Stimulated activated effector memory CD8-positive, alpha-beta T cell treated with anti-CD3 and anti-CD28 coated beads, Interleukin-12 subunit alpha, Interleukin-12 subunit beta, amount 100 ng/mL, for 72 hours (primary cell): Measurements from ENCODE around the gene TP63.
A peak's percentile ranks its signal among the peaks of the same experiment; 100 is the strongest.
"Not testable (repeated sequence)": the region's sequence is repeated elsewhere in the genome, so short reads cannot be mapped to it uniquely, and the experiment has no call there.

Experiments used
- ATAC-seq: fragments of 150-1000 bp; cut with Tn5 transposase; 2 replicates; pipeline ENCODE4 v1.10.0; 2021
- DNase-seq, 2 donors: peaks; one replicate each; pipeline ENCODE4 v3.0.0; 2021 to 2022; ENCODE audit warnings: low spot score in 2 of 2
- H3K27ac Mint-ChIP-seq: one replicate; pipeline ENCODE4 v1.8.0; 2022; ENCODE audit warnings: mild to moderate bottlenecking, mixed read lengths
- H3K36me3 Mint-ChIP-seq: one replicate; pipeline ENCODE4 v1.8.0; 2022; ENCODE audit warnings: mild to moderate bottlenecking, mixed read lengths
- H3K4me1 Mint-ChIP-seq: one replicate; pipeline ENCODE4 v1.8.0; 2022; ENCODE audit warnings: mixed read lengths
- H3K4me3 Mint-ChIP-seq: one replicate; pipeline ENCODE4 v1.8.0; 2022; ENCODE audit warnings: mild to moderate bottlenecking, mixed read lengths
- H3K9me3 Mint-ChIP-seq: one replicate; pipeline ENCODE4 v1.8.0; 2022; ENCODE audit warnings: mixed read lengths

TP63 gene

DNA sequence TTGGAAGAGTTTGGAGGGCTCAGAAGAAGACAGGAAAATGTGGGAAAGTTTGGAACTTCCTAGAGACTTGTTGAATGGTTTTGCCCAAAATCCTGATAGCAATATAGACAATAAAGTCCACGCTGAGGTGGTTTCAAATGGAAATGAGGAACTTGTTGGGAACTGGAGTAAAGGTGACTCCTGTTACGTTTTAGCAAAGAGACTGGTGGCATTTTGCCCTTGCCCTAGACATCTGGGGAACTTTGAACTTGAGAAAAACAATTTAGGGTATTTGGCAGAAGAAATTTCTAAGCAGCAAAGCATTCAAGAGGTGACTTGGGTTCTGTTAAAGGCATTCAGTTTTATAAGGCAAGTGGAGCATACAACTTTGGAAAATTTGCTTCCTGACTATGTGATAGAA is 18.5 kb upstream of the TP63 start:
- H3K36me3 Mint-ChIP-seq, DNase-seq, H3K27ac Mint-ChIP-seq, ATAC-seq, H3K4me1 Mint-ChIP-seq, H3K4me3 Mint-ChIP-seq: not testable (repeated sequence)
- peaks cover 10% of the 10 kb centered on the region for H3K9me3 Mint-ChIP-seq

DNA sequence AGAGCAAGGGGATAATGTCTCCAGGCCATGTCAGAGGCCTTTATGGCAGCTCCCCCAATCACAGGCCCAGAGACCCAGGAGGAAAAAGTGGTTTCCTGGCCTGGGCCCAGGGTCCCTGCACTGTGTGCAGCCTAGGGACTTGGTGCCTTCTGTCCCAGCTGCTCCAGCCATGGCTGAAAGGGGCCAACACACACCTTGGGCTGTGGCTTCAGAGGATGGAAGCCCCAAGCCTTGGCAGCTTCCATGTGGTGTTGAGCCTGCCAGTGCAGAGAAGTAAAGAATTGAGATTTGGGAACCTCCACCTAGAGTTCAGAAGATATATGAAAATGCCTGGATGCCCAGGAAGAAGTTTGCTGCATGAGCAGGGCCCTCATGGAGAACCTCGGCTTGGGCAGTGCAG is 18.1 kb upstream of the TP63 start:
- ATAC-seq: no peak
- no peak overlapping the region for H3K4me3 Mint-ChIP-seq
- no peak for DNase-seq
- H3K27ac Mint-ChIP-seq: no peak overlapping the region
- H3K9me3 Mint-ChIP-seq: peaks cover 10% of the 10 kb centered on the region
- peaks cover 7% of the 10 kb centered on the region for H3K4me1 Mint-ChIP-seq
- H3K36me3 Mint-ChIP-seq: no peaks in the 10 kb centered on the region

DNA sequence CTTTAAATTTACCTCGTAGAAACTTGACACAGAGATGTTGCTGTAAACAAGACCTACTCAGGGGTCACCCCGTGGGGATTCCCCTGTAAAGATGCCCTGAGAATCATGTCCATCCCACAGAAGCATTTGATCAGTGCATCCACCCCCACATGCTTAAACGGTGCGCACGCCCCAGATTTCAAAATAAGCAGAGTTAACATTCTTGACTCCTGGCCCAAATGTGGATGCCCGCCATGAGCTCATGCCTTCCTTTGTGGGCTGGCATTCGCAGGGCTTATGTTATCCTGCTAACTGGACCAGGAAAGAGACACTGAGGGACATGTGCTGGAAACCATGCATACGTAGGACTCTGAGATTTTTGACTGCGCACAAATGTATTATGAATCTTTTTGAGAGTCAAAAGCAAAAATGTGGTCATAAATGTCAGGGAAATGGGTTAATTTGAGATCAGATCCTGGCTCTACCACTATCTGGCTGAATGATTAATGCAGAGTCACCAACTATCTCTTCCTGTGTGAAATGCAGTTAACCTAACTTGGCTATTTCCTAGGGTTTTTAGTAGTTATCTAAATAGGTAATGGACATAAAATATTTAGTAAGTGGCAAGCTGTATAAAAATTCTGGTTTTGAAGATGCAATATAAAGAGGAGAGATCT is 9.1 kb upstream of the TP63 start:
- Mint-ChIP-seq H3K4me3 (no peak overlapping the region), H3K9me3 (no peaks in the 10 kb centered on the region), H3K27ac (peak overlapping the region; percentile 63), H3K36me3 (no peaks in the 10 kb centered on the region), H3K4me1 (peaks cover 8% of the 10 kb centered on the region)
- peak; percentile 86 for ATAC-seq
- peak in 1 of 2 donors; percentile 56 for DNase-seq

DNA sequence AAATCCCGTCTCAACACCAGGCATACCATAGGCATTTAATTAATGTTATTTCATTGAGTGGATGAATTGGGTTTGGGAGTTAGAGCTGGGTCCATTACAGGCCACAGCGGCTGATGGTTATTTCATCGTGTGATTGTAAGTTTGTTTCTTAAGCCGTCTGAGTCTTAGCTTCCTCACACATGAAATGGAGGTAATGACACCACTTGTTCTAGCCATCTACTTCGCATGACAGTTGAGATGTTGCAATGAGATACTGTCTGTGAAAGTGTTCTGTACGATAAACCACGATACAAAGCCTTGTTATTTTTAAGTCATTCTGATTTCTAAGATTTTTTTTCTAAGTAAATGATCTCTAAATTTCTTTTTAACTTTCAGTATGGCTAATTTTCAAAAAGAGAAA is 8.6 kb upstream of the TP63 start:
- Mint-ChIP-seq H3K4me3 (no peak overlapping the region), H3K9me3 (no peaks in the 10 kb centered on the region), H3K36me3 (no peaks in the 10 kb centered on the region), H3K4me1 (peaks cover 8% of the 10 kb centered on the region), H3K27ac (no peak overlapping the region)
- no peak for DNase-seq
- peak; percentile 45 for ATAC-seq

DNA sequence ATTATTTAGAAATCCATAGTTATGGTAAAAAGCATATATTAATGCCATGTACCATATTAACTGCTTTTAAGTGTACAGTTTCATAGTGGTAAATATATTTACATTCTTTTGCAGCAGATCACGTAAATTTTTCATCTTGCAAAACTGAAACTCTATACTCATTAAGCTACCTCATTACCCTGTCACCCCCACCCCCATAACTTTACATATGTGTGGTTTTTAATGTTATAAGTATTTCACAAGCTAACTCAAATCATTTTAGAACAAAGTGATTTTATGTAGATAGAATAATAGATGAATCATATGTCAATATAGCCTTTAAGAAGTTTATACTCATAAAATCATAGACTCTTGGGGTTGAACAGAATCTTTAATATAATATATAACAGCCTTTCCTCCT is 7.1 kb upstream of the TP63 start:
- Mint-ChIP-seq H3K4me3 (no peak overlapping the region), H3K36me3 (no peaks in the 10 kb centered on the region), H3K27ac (no peak overlapping the region), H3K4me1 (peaks cover 8% of the 10 kb centered on the region), H3K9me3 (no peaks in the 10 kb centered on the region)
- ATAC-seq: peak; percentile 46
- no peak for DNase-seq

DNA sequence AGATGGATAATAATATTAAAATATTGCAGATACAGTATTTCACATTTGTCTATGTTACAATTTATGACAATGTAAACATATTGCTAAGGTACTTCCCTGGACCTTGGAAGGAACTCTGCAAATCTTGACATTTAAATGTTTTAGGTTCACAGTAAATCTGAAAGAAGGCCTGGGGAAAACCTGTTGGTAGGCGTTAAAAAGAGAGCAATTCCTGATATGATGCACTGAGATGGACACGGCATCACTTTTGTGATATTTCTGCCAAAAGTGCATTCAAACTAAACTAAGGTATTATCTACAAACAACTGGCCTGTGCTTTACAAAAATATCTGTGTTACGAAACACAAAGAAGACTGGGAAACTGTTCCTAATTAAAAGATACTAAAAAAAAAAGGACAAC is 6.1 kb upstream of the TP63 start:
- H3K36me3 Mint-ChIP-seq: no peaks in the 10 kb centered on the region
- H3K27ac Mint-ChIP-seq: no peak overlapping the region
- ATAC-seq (no peak), DNase-seq (no peak)
- H3K9me3 Mint-ChIP-seq: no peaks in the 10 kb centered on the region
- no peak overlapping the region for H3K4me3 Mint-ChIP-seq
- peaks cover 10% of the 10 kb centered on the region for H3K4me1 Mint-ChIP-seq

DNA sequence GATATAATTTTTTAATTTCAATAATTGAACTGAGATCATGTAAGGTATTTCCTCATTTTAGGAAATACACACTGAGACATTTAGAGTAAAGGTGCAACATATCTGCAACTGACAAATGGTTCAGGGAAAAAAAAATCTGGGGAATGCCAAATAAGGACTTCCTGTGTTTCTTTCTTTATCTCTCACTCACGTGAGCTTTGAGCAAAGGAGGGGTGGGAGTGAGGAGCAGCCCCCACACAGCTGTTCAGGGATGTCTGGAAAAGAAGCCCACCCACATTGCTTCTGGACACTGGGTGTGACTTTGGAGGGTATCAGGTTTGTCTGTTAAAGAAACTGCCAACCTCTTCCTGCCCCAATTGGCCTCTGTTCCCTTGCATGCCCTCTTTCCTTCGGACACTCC is 5.6 kb upstream of the TP63 start:
- peaks cover 13% of the 10 kb centered on the region for H3K4me1 Mint-ChIP-seq
- DNase-seq (no peak), ATAC-seq (no peak)
- H3K4me3 Mint-ChIP-seq: no peak overlapping the region
- H3K27ac Mint-ChIP-seq: no peak overlapping the region
- H3K36me3 Mint-ChIP-seq: no peaks in the 10 kb centered on the region
- no peaks in the 10 kb centered on the region for H3K9me3 Mint-ChIP-seq

DNA sequence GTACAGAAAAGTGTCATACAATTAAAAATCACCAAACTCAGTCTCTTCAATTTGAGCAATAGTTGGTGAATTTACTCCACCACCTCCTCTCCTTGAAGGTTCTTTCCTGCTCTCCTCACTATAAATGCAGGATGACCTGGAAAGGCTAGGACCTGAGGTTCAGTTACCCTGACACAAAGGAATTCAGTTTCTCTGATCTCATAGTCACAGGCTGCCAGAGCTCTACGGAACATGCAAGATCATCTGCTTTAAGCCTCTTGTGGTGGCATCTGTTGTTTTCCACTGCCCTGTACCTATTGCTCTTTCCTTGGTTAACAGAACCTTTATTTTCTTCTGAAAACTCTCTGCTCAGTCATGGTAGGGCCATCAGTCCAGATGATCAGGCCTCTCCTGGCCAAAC is 4.9 kb upstream of the TP63 start:
- Mint-ChIP-seq H3K9me3 (no peaks in the 10 kb centered on the region), H3K36me3 (no peaks in the 10 kb centered on the region)
- ATAC-seq: no peak

DNA sequence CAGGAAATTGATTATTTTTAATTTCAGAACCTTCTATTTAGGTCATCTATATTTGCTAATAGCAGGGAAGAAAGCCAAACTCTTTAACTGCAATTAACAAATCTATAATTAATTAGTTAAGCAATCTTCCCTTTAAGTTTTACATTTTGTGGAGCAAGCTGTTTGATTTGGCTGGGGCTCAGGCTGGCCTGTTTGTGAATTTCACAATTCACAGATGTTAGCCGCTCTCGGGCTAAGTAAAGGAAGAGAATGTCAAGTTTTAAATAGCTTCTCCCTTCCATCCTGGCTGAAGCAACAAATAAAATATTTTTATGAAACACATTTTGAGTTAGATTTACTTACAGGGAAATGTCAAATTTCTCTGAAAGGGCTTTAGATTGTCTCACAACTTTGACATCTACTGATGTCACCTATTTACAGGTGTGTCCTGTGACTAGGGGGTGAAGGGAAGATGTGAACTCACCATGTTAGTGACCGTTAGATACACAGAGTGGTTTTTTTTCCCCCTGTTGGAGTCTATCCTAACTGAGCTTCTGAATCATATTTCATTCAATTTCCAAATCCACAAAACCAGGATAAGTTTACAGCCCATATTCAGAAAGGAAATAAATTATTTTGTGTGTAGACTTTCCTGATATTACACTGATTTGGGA is 1.3 kb upstream of the TP63 start:
- DNase-seq (no peak), ATAC-seq (no peak)
- Mint-ChIP-seq H3K9me3 (no peaks in the 10 kb centered on the region), H3K36me3 (no peaks in the 10 kb centered on the region), H3K4me3 (peak overlapping the region; percentile 45), H3K4me1 (peaks cover 17% of the 10 kb centered on the region), H3K27ac (peak overlapping the region; percentile 13)

More for the DNA sequence above, 4.9 kb upstream of the TP63 start:
- H3K27ac Mint-ChIP-seq: no peak overlapping the region
- no peak for DNase-seq
- no peak overlapping the region for H3K4me3 Mint-ChIP-seq
- peaks cover 18% of the 10 kb centered on the region for H3K4me1 Mint-ChIP-seq

DNA sequence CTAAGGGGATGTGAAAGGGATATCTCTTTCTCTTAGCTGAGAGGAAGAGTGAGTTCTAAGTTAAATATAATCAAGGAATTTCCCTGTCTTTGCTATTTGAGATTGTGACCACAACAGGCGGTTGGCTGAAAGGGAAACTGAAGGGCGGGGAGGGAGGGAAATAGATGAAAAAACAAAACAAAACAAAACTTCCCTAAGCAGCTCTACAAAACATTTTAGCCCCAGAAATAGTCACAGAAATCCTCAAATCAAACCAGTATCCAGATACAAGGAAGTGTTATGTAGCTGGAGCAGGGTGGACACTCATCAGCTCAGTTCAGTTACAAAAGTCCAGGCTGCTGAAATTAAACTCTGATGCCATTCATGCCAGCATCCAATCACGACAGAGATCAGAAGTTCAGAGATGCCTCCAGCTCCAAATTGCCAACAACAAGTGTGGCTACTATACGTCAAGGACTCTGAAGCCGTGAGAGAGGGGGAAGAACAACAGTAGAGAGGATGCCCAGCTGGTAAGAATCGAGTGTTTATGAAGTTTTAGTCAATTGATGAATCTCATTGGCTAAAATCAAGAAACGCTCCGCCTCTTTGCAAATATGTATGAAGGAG is 319 bp upstream of the TP63 start:
- Mint-ChIP-seq H3K27ac (peak overlapping the region; percentile 13), H3K4me3 (peak overlapping the region; percentile 45), H3K4me1 (peaks cover 17% of the 10 kb centered on the region), H3K36me3 (no peaks in the 10 kb centered on the region), H3K9me3 (no peaks in the 10 kb centered on the region)
- DNase-seq (no peak), ATAC-seq (peak; percentile 65)

DNA sequence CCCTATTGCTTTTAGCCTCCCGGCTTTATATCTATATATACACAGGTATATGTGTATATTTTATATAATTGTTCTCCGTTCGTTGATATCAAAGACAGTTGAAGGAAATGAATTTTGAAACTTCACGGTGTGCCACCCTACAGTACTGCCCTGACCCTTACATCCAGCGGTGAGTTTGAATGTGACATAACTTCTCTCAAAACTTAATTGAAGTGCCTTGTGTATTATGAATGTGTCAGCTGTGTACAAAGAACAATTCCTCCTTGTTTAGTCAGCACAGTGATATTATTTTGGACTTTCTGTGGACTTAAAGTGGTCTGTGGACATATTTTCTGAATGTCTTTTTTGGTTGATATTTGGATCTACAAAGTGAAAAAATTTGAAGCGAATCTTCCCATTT is 220 bp downstream of the TP63 start:
- Mint-ChIP-seq H3K36me3 (no peaks in the 10 kb centered on the region), H3K4me1 (peaks cover 17% of the 10 kb centered on the region), H3K9me3 (no peaks in the 10 kb centered on the region), H3K4me3 (peak overlapping the region; percentile 45), H3K27ac (peak overlapping the region; percentile 13)
- no peak for ATAC-seq
- DNase-seq: no peak

DNA sequence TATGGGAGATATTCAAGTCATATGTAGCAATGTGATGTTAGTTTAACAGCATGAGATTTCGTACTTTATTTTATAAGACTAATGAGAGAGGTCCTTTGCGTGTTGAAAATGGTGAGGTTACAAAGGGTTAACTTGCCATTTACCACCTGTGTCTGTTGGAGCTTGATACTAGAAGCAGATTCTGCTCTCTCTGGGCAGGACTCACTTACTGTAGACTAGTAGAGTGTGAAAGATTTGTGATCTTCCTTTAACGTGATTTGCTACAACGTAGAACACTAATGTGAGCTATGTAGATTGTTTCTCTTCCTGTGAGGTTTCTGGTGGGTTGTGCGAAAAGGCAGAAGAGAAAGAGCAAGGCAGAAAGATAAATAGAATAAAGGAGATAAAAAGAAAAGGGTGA is 1.1 kb downstream of the TP63 start:
- ATAC-seq: no peak
- DNase-seq: no peak
- no peaks in the 10 kb centered on the region for H3K9me3 Mint-ChIP-seq
- H3K36me3 Mint-ChIP-seq: no peaks in the 10 kb centered on the region
- H3K4me3 Mint-ChIP-seq: no peak overlapping the region
- no peak overlapping the region for H3K27ac Mint-ChIP-seq
- H3K4me1 Mint-ChIP-seq: peaks cover 17% of the 10 kb centered on the region

DNA sequence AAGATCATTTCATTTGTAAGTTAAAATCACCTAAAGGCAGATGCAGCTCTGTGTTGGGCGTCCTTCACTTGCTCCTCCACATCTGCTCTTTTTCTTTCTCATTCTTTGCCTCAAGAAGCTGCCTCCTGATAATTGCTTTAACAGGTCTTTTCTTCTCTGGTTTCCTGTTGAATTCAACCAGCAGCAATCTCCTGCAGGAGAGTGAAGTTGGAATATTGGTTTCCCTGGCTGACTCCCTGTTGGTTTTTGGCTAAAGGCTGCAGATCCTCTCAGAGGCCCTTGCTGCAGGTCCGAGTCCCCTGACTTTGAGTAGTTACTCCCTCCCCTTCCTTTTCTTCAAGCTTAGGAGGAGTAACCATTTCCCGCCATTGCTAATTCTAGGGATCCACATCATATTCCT is 4.2 kb downstream of the TP63 start:
- Mint-ChIP-seq H3K9me3 (no peaks in the 10 kb centered on the region), H3K27ac (no peak overlapping the region), H3K36me3 (no peaks in the 10 kb centered on the region), H3K4me3 (no peak overlapping the region), H3K4me1 (peaks cover 13% of the 10 kb centered on the region)
- ATAC-seq (no peak), DNase-seq (no peak)

DNA sequence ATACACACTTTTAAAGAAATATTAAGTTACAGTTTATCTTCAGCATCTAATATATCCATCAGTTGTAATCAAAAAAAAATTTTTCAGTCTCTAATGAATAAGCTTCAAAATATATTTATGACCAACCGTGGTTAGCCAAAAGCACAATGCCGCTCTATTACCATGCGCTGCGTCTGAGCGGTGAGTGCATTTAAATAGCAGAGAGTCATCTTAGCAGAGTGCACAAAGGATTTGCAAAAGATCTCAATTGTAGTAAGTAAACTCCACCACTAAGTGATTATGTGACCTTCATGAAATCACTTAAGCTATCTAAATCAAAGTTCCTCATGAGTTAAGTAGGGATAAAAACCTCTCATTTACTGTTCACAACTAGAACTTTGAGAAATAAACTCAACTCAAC is 4.9 kb downstream of the TP63 start:
- no peak for ATAC-seq
- no peak overlapping the region for H3K27ac Mint-ChIP-seq
- H3K4me1 Mint-ChIP-seq: peaks cover 8% of the 10 kb centered on the region
- no peaks in the 10 kb centered on the region for H3K9me3 Mint-ChIP-seq
- DNase-seq: no peak
- no peaks in the 10 kb centered on the region for H3K36me3 Mint-ChIP-seq
- no peak overlapping the region for H3K4me3 Mint-ChIP-seq

DNA sequence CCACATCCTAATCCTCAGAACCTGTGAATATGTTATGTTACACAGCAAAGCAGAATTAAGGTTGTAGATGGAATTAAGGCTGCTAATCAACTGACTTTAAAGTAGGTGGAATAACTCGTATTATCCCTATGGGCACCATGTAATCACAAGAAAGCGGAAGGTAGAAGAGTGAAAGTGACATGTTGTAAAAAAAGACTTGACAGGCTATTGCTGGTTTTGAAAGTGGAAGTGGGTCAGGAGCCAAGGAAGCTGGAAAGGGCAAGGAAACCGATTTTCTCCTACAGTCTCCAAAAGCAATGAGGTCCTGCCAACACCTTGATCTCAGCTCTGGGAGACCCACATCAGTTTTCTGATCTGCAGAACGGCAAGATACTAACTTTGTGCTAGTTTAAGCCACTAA is 6.6 kb downstream of the TP63 start:
- H3K9me3 Mint-ChIP-seq: no peaks in the 10 kb centered on the region
- H3K4me1 Mint-ChIP-seq: no peaks in the 10 kb centered on the region
- no peaks in the 10 kb centered on the region for H3K36me3 Mint-ChIP-seq
- ATAC-seq (no peak), DNase-seq (no peak)
- H3K27ac Mint-ChIP-seq: no peak overlapping the region
- H3K4me3 Mint-ChIP-seq: no peak overlapping the region
